HG03064 (cell line): ENCODE measurements around the gene FAM161B.
"Not testable (repeated sequence)": the region's sequence is repeated elsewhere in the genome, so short reads cannot be mapped to it uniquely, and the experiment has no call there.

Source experiments
- ATAC-seq: cut with Tn5 transposase; IDR thresholded peaks from one replicate; pipeline ENCODE4 v1.9.1; 2021; ENCODE audit warnings: low read depth; ENCODE audit not compliant: unreplicated experiment

The FAM161B gene

DNA sequence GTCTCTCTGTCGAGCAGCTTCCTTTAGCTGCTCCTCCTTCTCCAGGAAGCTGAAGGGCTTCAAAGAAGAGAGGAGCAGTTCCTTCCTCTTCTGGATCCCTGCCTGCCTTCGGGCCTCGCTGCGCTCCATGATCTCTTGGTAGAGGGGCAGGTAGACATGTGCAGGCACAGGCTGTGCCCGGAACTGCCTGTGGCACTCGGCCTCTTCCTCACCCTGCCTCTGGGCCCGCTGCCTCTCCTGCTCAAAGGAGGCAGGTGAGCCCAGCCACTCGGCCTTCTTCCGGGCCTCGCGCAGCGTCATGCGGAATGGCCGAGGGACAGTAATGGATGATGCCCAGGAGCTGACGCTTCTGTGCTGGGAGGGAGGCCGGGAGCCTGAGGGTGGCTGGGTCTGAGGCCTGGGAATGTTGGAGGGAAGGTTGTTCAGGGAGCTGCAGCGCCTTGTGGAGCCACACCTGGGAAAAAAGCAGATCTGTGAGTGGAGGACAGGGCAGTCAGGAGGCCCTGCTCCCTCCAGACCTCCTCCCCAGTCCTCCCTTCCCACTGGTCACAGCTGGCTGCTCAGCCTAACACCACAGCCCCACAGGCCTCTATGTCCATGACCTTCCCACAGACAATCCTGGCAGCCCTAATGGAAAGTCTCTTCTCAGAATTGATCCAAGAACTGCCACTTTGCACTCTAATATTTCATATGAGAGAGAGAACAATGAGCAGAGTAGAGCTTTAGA lies 5.3 kb downstream of the FAM161B start:
- no peak for ATAC-seq

DNA sequence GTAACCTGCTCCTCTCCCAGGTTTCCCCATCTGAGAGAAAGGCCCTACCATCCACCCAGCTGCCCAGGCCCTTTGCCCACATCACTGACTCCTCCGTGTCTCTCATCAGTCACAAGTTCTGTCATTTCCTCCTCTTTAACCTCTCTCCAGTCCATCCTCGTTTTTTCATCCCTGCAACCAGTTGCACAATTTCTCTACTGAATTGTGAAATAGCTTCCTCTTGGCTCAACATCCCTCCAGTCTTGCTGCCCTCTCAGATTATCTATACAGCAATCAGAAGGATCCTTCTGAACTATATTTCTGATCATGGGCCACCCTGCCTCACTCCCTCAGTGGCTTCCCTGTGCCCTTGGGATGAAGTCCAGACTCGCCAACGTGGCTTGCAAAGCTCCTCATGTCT lies 6.8 kb downstream of the FAM161B start:
- ATAC-seq, result no peak

DNA sequence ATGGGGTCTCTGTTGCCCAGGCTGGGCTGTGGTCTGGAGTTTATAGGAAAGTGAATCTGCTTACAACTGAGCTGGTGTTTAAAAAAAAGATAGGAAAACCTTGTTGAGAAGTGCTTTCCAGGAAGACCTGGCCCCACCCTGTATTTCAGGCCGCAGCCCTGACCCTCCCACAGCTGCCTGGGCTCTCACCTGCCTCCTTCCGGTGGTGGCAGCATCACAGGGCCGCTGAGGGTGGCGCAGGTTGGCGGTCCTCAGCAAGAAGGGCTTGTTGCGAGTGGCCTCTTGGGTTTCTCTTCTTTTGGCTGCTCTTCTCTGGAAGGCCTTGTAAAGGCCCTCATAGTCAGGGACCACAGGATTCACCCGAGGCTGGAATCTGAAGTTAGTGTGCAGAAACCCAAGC lies 7.7 kb downstream of the FAM161B start:
- no peak for ATAC-seq

DNA sequence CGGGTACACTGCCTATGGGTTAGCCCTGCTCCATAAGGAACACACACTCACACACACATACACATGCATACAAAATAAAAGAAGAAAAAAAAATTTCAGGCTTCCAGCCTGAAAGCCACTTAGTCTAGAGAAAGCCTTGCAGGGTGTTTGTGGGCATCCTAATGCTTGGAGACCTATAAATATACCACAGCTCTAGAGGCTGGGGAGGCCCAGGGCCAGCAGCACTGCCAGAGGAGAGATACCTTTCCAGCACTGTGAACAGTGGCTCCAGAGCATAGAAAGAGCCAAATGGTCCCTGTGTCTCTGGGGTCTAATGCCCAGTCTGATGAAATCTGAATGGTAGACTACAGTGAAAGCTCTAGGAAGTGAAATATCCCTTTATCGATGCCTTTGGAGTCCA lies 12.9 kb downstream of the FAM161B start:
- ATAC-seq, result no peak

DNA sequence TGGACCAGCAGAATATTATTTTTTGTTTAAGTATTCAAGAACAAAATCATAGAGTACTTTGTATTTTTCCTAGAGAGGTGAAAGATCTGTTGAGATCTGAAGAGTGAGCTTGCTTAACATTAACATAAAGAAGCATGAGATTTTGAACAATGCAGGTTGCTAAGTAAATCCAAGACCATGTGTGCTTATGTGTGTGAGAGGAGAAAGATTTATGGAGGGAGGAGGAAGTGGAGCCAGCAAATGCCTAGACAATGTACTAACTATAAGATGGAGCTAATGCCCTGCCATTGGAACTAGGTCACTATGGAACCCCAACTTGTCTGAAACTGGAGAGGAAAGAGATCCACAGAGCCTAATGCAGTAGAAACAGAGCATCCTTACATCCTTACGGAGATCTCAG lies 13.3 kb downstream of the FAM161B start:
- ATAC-seq, result no peak

DNA sequence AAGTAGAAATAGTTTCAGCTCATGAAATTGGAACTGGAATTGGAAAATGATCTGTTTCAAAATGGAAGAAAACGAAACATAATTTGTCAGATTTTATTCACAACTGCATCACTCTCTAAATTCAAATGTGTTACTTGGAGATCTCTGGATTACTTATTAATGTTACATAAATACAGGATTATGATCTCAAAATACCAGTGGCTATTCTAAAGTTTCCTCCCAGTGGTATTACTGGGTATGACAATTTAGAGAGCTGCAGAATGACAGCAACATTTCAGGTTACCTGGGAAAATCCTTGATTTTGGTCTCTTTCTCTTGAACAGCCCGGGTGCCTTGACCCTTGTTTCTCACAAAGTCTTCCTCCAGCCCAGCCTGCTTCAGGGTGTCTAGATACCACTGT lies 14.2 kb downstream of the FAM161B start:
- ATAC-seq, result no peak

DNA sequence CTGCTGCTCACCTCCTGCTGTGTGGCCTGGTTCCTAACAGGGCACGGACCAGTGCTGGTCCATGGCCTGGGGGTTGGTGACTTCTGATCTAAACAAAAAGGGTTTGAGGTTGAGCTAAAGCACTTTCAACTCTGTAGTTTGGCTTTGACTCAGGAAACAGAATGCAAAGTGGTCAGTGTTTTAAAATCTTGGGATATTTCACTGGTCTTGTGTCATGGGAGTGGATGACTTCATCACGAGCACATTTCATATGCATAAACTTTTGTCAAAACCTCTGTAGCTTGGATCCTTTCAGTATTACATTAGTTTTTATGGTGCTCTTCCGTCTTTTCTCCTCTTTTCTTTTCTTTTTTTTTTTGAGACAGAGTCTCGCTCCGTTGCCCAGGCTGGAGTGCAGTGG lies 25.6 kb downstream of the FAM161B start:
- no peak for ATAC-seq

DNA sequence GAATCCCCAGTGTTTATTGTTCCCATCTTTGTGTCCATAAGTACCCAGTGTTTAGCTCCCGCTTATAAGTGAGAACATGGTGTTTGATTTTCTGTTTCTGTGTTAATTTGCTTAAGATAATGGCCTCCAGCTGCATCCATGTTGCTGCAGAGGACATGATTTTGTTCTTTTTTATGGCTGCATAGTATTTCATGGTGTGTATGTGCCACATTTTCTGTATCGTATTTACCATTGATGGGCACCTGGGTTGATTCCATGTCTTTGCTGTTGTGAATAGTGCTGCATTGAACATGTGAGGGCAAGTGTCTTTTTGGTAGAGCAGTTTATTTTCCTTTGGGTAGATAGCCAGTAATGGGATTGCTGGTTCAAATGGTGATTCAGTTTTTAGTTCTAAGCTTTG lies 30.4 kb downstream of the FAM161B start:
- ATAC-seq, result not testable (repeated sequence)

DNA sequence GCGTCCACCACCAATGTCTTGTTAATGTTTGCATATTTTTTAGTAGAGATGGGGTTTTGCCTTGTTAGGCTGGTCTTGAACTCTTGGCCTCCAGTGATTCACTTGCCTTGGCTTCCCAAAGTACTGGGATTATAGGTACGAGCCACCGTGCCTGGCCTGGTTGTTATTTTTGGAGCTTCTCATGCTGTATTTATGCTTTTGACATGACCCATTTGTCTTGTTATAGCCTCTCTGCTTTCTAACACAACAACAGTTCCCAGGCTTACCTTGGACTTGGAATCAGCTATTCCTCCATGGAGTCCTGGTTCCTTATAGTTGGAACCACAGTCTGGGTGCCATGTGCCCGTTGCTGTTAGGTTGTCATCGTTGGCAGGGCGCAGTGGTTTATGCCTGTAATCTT lies 33.6 kb downstream of the FAM161B start:
- ATAC-seq, result no peak

DNA sequence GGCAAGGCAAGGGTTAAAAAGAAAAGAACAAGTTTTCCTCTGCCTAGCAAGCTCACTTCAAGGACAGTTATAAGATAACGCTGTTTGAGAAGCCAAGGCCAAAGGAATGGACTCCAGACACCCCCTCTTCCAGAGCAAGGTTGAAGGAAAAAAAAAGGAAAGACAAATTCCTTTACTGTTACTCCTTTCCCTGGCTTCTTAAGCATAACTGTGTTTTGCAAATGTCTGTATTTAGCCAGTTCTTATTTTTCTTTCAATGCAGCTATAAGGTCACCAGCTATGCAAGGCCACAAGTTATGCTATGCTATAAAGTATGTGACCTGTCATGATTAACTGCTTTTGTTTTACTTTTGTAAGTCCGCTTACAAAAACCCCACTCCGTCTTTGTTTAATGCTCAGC lies 36.6 kb downstream of the FAM161B start:
- no peak for ATAC-seq

DNA sequence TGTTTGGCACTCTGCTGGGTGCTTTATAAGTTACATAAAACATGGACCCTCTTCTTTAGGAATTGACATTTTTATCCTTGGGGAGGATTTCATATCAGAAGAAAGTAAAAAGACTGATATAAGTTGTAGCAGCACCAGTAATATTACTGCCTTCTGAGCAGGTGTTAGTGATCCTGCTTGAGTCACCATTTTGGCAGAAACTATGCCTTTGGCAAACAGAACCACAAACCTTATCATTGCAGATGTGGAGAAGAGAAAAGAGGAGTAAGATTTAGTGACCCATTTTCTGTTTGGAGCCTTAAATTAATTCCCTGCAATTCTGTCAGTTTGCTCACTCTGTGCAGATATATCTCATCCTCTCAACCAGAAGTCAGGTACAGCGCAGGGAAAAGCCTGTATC lies 40.2 kb downstream of the FAM161B start:
- no peak for ATAC-seq

DNA sequence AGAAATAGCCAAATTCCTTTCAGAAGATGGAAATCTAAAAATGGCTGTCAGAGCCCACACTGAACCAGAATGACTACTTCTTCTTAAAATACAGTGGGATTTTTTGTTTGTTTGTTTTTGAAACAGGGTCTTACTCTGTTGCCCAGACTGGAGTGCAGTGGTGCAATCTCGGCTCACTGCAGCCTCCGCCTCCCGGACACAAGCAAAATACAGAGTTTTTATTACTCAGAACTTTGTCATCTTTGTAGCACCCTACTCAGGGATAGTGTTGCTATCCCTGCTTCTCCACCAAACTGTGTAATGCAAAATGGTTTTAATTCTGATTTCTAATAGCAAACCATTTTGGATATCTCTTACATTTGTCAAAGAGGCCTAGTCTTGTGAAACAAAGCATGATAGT lies 46.9 kb downstream of the FAM161B start:
- ATAC-seq, result no peak

DNA sequence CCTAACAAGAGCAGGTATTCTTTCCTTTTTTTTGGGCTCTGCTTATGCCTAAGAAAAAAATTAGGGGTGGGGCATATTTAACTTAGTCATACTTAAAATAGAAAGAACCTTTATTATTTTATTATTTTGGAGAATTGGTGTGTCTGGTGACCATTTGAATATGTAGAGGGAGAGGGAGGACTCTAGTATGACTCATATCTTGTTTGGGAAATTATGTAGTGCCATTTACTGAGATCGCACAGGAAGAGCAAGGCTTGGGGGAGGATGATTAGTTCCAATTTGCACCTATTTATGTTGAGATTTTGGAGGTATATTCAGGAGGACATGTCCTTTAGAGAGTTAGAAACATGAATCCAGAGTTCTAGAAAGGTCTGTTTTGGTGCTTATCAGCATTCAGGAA lies 53.4 kb downstream of the FAM161B start:
- no peak for ATAC-seq

DNA sequence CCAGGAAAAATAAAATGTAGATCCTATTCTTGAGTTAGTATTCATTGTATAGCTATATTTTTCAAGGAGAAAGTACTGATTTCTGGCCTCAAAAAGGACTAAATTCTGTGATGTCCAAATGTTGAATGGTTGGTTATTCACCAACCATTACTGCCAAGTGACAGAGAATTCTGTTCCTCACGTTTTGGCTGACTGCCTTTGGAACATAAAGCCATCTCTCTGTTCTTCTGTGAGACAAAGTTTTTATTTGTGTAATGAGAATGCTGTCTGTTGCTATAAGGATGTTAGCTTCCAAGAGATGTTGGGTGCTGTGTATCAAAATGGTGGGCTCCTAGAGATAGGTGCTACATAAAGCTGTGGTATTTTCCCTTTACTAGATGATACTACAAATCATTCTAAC lies 54.0 kb downstream of the FAM161B start:
- ATAC-seq, result no peak

DNA sequence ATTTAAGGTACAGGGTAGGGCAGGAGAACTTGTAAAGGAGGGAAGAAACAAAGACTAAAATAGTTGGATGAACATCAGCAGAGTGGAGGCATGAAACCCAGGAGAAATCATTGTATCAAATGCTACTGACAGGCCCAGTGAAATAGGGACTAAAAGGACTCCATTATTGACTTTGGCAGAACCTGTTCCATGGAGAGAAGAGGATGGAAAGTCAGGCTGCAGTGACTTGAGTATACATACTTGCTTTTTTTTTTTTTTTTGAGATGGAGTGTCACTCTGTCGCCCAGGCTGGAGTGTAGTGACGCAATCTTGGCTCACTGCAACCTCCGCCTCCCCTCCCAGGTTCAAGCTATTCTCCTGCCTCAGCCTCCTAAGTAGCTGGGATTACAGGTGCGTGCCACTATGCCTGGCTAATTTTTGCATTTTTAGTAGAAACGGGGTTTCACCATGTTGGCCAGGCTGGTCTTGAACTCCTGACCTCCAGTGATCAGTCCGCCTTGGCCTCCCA lies 55.7 kb downstream of the FAM161B start:
- not testable (repeated sequence) for ATAC-seq

DNA sequence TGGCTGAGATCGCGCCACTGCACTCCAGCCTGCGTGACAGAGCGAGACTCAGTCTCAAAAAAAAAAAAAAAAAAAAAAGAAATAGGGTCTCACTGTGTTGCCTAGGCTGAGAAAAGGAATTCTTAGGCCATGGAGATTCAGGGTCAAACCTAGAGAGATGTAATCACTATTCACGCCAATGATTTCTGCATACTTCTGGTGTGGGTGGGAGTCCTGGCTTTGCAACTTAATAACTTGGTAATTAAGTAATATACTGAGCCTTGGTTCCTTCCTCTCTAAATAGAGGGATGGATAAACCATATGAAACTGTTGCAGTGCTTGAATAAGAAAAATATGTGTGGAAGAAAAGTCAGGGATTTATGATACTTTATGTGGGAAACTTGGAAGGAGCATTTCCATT lies 60.5 kb downstream of the FAM161B start:
- no peak for ATAC-seq

DNA sequence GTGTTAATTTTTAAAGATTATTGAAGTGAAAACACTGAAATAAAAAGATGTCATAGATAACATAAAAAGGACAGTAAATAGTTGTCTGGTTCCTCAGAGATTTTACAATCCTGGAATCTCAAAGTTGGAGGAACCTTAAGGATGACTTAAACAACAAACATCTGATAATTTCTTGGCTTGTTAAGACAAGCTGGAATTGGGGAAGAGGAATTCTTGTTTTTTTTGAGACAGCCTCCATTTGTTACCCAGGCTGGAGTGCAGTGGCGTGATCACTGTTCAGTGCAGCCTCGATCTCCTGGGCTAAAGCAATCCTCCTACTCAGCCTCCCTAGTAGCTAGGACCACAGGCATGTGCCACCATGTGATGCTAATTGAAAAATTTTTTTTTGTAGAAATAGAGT lies 60.9 kb downstream of the FAM161B start:
- ATAC-seq, result no peak

DNA sequence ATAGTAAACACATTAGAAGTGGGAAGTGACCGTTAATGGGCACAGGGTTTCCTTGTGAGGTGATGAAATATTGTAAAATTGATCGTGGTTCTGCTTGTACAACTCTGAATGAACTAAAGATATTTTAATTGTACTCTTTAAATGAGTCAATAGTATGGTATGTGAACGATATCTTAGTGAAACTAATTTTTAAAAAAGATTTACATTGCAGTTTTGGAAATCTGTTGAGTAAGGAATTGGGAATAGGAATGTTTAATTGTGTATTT lies 61.5 kb downstream of the FAM161B start:
- no peak for ATAC-seq

DNA sequence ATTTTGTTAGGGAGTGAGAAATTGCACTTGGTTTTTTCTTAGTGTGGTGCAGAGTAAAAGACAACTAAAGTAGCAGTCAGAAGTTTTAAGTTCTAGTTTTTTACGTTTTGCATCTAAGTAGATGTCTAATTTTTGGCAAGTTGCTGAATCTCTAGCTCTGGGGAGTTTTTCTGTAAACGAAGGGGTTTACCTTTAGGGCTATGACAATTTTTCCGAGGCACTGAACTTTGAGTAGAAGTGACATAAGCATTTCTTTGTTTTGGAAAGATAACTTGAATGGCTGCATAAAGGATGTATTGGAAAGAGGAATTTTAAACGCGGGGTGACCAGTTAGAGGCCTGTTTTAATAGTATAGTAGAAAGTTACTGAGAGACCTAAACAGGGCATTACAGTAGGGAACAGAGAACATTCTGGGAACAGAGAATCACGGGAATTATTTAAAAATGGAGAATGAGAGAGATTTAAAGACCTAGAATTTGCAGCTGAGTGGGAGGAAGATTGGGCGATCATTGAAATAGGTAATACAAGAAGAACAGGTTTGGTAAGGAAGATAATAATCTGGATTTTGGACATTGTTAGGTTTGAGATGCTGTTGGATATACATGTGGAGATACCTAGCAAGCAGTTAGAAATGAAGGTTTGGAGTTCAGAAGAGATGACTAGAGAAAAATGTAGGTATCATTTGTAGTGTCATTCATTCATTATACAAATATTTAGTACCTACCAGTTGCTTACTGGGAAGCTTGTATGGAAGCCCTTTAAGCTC lies 62.0 kb downstream of the FAM161B start:
- no peak for ATAC-seq

DNA sequence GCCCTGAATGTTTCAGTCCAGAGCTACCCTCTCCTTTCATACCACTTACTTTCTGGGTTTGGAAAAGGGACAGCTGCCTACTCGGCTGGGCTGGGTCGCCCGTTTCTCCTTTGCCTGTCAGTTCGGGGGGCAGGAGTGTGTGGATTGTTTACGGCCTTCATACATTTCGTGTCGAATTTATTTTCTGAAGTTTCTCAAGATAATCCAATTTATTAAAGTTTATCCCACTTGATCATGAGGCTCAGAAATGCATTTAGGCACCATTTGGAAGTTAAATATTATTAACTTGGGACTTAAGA lies 62.6 kb downstream of the FAM161B start:
- no peak for ATAC-seq

DNA sequence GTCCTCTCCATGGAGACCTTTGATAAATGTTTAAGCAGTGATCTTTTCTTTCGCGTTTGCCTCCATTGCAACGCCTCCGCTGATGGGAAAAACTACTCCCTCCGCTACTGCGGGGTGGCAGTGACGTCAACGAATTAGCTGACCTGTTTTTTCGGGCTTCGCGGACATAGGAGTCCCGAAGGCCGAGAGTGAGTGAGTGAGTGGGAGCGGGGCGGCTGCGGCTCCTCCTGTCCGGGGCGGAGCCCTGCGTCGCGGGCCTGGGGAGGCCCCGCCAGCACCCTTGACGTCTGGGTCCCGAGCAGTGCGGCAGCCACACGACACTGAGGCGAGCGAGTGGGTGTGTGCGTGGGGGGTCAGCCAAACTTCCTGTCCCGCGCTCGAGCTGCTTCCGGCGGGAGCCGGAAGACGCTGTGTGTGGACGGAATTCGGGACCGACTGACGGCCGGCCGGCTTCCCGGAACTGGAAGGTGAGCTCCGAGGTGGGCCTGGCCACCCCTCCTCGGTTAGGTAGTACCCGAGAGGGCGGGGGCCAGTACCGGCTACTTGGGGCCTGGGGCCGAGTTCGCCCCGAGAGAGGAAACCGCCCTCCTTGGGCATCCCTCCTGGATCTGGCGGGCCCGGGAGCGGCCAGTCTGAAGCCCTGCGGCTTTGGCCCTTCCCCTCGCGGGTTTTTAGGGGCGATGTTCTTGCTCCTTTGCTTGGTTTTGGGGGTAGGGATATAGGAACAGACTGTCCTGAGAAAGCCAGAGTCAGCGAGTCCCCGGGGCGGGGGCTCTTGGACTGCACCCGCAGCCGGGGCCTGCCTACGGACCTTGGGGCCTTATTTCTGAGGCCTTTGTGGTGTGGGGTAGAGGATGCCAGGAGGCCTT lies 63.2 kb downstream of the FAM161B start, which contains the start of gene ZNF410:
ZNF410 (plus strand) TSS at position 411 of the 869 bp plus-strand sequence. CDS start 5,317 bp downstream, outside the sequence.
- ATAC-seq, result peak; percentile 91
